H9 (cell line): ENCODE measurements around the gene PTPRF. TPM values are rescaled to one million over a fixed set of nuclear protein-coding genes. Genes with fewer than 3 reads are reported as not detected.

Source experiments
- DNase-seq: peaks from one replicate; pipeline ENCODE4 v3.0.0-alpha.2; 2017
- H2AFZ ChIP-seq: one replicate; pipeline ENCODE4 v1.6.1; 2013; ENCODE audit warnings: mild to moderate bottlenecking, low read length, control low read depth, moderate library complexity
- H2AK5ac ChIP-seq: 2 replicates; pipeline ENCODE4 v1.6.1; 2013; ENCODE audit warnings: low read length, control low read depth, mixed read lengths; ENCODE audit not compliant: insufficient read length
- H2BK120ac ChIP-seq: one replicate; pipeline ENCODE4 v1.6.1; 2013; ENCODE audit warnings: low read depth, mild to moderate bottlenecking, low read length, control low read depth, inconsistent platforms; ENCODE audit not compliant: poor library complexity, severe bottlenecking
- H2BK12ac ChIP-seq: 2 replicates; pipeline ENCODE4 v1.6.1; 2013; ENCODE audit warnings: low read length, control low read depth, mixed read lengths, low read depth; ENCODE audit not compliant: insufficient read length
- H2BK15ac ChIP-seq: 2 replicates; pipeline ENCODE4 v1.6.1; 2013; ENCODE audit warnings: low read depth, low read length, control low read depth
- H2BK20ac ChIP-seq: one replicate; pipeline ENCODE4 v1.6.1; 2013; ENCODE audit warnings: low read depth, mild to moderate bottlenecking, low read length, control low read depth, inconsistent platforms; ENCODE audit not compliant: poor library complexity, severe bottlenecking
- H2BK5ac ChIP-seq: 2 replicates; pipeline ENCODE4 v1.6.1; 2013; ENCODE audit warnings: low read length, control low read depth, mixed read lengths; ENCODE audit not compliant: insufficient read length
- H3K14ac ChIP-seq: 2 replicates; pipeline ENCODE4 v1.6.1; 2013; ENCODE audit warnings: low read length, control low read depth; ENCODE audit not compliant: insufficient read depth
- H3K18ac ChIP-seq: 2 replicates; pipeline ENCODE4 v1.6.1; 2013; ENCODE audit warnings: low read depth, mild to moderate bottlenecking, mixed read lengths, low read length, control low read depth; ENCODE audit not compliant: insufficient read length
- H3K23ac ChIP-seq: 2 replicates; pipeline ENCODE4 v1.6.1; 2013; ENCODE audit warnings: low read length, control low read depth, mixed read lengths, low read depth; ENCODE audit not compliant: insufficient read length
- H3K23me2 ChIP-seq: 2 replicates; pipeline ENCODE4 v1.6.1; 2013; ENCODE audit warnings: low read depth, mild to moderate bottlenecking, mixed read lengths, low read length, control low read depth; ENCODE audit not compliant: insufficient read length, poor library complexity, severe bottlenecking
- H3K27ac ChIP-seq: 2 replicates; pipeline ENCODE4 v1.5.1; 2013; ENCODE audit warnings: low read length, control low read depth, mixed read lengths, low read depth; ENCODE audit not compliant: insufficient read length
- H3K27me3 ChIP-seq: 2 replicates; pipeline ENCODE4 v1.6.1; 2013; ENCODE audit warnings: low read length, control low read depth, inconsistent platforms; ENCODE audit not compliant: insufficient read depth
- H3K4ac ChIP-seq: 2 replicates; pipeline ENCODE4 v1.6.1; 2013; ENCODE audit warnings: low read depth, mild to moderate bottlenecking, control low read depth, inconsistent platforms, low read length, moderate library complexity
- H3K4me1 ChIP-seq: 2 replicates; pipeline ENCODE4 v1.6.1; 2013; ENCODE audit warnings: low read length, control low read depth, inconsistent platforms; ENCODE audit not compliant: insufficient read depth
- H3K4me2 ChIP-seq: 2 replicates; pipeline ENCODE4 v1.6.1; 2013; ENCODE audit warnings: low read length, control low read depth, mixed read lengths; ENCODE audit not compliant: insufficient read length, insufficient read depth
- H3K56ac ChIP-seq: 2 replicates; pipeline ENCODE4 v1.6.1; 2013; ENCODE audit warnings: low read depth, mild to moderate bottlenecking, mixed read lengths, low read length, control low read depth; ENCODE audit not compliant: insufficient read length
- H3K79me1 ChIP-seq: 2 replicates; pipeline ENCODE4 v1.6.1; 2013; ENCODE audit warnings: low read depth, mild to moderate bottlenecking, moderate library complexity, low read length, control low read depth, inconsistent platforms; ENCODE audit not compliant: insufficient read depth, poor library complexity, severe bottlenecking
- H3K79me2 ChIP-seq: 2 replicates; pipeline ENCODE4 v1.6.1; 2013; ENCODE audit warnings: low read length, control low read depth, inconsistent platforms; ENCODE audit not compliant: insufficient read depth
- H3K9ac ChIP-seq: 2 replicates; pipeline ENCODE4 v1.6.1; 2013; ENCODE audit warnings: low read length, control low read depth, mixed read lengths; ENCODE audit not compliant: insufficient read length; ENCODE audit errors: extremely low read depth
- H3K9me3 ChIP-seq: one replicate; pipeline ENCODE4 v1.6.1; 2013; ENCODE audit warnings: low read depth, low read length, inconsistent platforms; ENCODE audit not compliant: control insufficient read depth
- H3T11ph ChIP-seq: one replicate; pipeline ENCODE4 v1.6.1; 2013; ENCODE audit warnings: mild to moderate bottlenecking, low read length, control low read depth, inconsistent platforms
- H4K20me1 ChIP-seq: one replicate; pipeline ENCODE4 v1.6.1; 2013; ENCODE audit not compliant: control insufficient read depth, insufficient read length, insufficient read depth
- H4K5ac ChIP-seq: 2 replicates; pipeline ENCODE4 v1.6.1; 2013; ENCODE audit warnings: low read depth, mild to moderate bottlenecking, mixed read lengths, low read length, control low read depth; ENCODE audit not compliant: insufficient read length
- H4K8ac ChIP-seq: replicated peaks from 2 replicates; pipeline ENCODE4 v1.6.1; 2013; ENCODE audit warnings: low read length, control low read depth, mixed read lengths, low read depth; ENCODE audit not compliant: insufficient read length
- H4K91ac ChIP-seq: 2 replicates; pipeline ENCODE4 v1.6.1; 2013; ENCODE audit warnings: low read depth, mild to moderate bottlenecking, moderate library complexity, mixed read lengths, low read length, control low read depth; ENCODE audit not compliant: insufficient read length
- H3K27ac Mint-ChIP-seq, 3 experiments: 2 replicates in 2 of 3; 3 replicates in 1 of 3; pipeline ENCODE4 v1.8.0; 2020 to 2021; ENCODE audit warnings: mixed read lengths in 3 of 3, mild to moderate bottlenecking in 1 of 3, moderate library complexity in 1 of 3
- H3K27me3 Mint-ChIP-seq: 2 replicates; pipeline ENCODE4 v1.8.0; 2021; ENCODE audit warnings: low read depth, mild to moderate bottlenecking, moderate library complexity, mixed read lengths
- H3K36me3 Mint-ChIP-seq, 3 experiments: 2 replicates in 2 of 3; 3 replicates in 1 of 3; pipeline ENCODE4 v1.8.0; 2020 to 2021; ENCODE audit warnings: low read depth in 3 of 3, mixed read lengths in 3 of 3; ENCODE audit not compliant: insufficient read depth in 1 of 3
- H3K4me1 Mint-ChIP-seq, 2 experiments: 2 replicates each; pipeline ENCODE4 v1.8.0; 2020; ENCODE audit warnings: mixed read lengths in 2 of 2
- H3K4me3 Mint-ChIP-seq, 2 experiments: 2 replicates in 1 of 2; 3 replicates in 1 of 2; pipeline ENCODE4 v1.8.0; 2020 to 2021; ENCODE audit warnings: mild to moderate bottlenecking in 2 of 2, mixed read lengths in 2 of 2, moderate library complexity in 1 of 2
- H3K9me3 Mint-ChIP-seq, 2 experiments: 2 replicates in 1 of 2; 3 replicates in 1 of 2; pipeline ENCODE4 v1.8.0; 2020; ENCODE audit warnings: mild to moderate bottlenecking in 2 of 2, mixed read lengths in 2 of 2, moderate library complexity in 1 of 2
- WGBS: extraction: QIAGEN DNeasy Blood & Tissue Kit; methylation state at CpG from one replicate; pipeline ENCODE4 v1.1.7; 2013; ENCODE audit warnings: missing lambda C conversion rate, low lambda C conversion rate, mixed read lengths; ENCODE audit not compliant: insufficient read length; ENCODE audit errors: extremely low coverage; 5-methylcytosine and 5-hydroxymethylcytosine counted together
- total RNA-seq: library from RNA; stranded (reverse); gene quantifications from 2 replicates; pipeline ENCODE4 v1.2.1, GENCODE V29; 2021
- TF ChIP-seq, protein P1 (sequence below): fragments of 200-600 bp; sonication (generic); conservative IDR thresholded peaks from 3 replicates; pipeline ENCODE4 v1.8.0; 2021; ENCODE audit warnings: antibody characterized with exemption, mild to moderate bottlenecking

PTPRF gene
- total RNA-seq, 1 experiment from 2014 or later = 193 TPM

DNA sequence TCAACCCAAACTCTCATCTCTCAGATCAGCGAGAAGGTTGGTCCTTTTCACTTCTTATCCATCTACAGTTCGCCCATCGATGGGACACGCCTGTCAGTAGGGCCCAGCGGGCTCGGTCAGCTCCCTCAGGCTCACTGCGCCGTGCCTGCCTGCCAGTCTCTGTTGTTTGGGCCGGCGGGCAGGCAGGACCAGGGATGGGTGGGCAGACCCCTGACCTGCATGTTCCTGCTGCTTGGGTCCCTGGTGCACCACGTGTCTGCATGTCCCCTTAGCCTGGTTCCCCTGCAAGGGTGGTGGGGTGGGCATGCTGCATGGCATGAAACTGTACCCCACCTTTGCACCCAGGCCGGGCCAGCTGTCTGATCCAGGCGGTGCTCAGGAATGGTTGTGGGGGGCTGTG lies 52.4 kb downstream of the PTPRF start:
- Mint-ChIP-seq H3K27ac (peak overlapping the region in 2 of 3 experiments; percentile 2 to 51; a peak in 2 of 7 replicates), H3K27me3 (no peaks in the 10 kb centered on the region), H3K4me1 (peaks cover 0 to 2% of the 10 kb centered on the region in 2 experiments; a peak in 1 of 4 replicates), H3K9me3 (no peaks in the 10 kb centered on the region; a peak in 1 of 5 replicates), H3K4me3 (no peak overlapping the region), H3K36me3 (peaks cover 17 to 44% (median 43%) of the 10 kb centered on the region in 3 experiments)
- H3K4me2 ChIP-seq = no peak overlapping the region
- no peak overlapping the region for H3K9ac ChIP-seq
- no peak overlapping the region for H4K91ac ChIP-seq
- H2BK20ac ChIP-seq = no peak overlapping the region
- no peak overlapping the region for H2BK5ac ChIP-seq
- no peak overlapping the region for H3K27ac ChIP-seq
- no peak overlapping the region for H3K18ac ChIP-seq
- no peaks in the 10 kb centered on the region for H3K23me2 ChIP-seq
- H3K9me3 ChIP-seq = no peaks in the 10 kb centered on the region
- no peak for DNase-seq
- WGBS = no CpG with 5 or more reads among the region's 13 CpGs
- H2BK15ac ChIP-seq = no peak overlapping the region
- H3T11ph ChIP-seq = no peak overlapping the region
- H3K27me3 ChIP-seq = no peaks in the 10 kb centered on the region
- H4K8ac ChIP-seq = no peak overlapping the region
- H2AFZ ChIP-seq = no peak overlapping the region
- H4K5ac ChIP-seq = no peak overlapping the region
- no peak overlapping the region for H3K4ac ChIP-seq
- TF ChIP-seq, protein P1, sequence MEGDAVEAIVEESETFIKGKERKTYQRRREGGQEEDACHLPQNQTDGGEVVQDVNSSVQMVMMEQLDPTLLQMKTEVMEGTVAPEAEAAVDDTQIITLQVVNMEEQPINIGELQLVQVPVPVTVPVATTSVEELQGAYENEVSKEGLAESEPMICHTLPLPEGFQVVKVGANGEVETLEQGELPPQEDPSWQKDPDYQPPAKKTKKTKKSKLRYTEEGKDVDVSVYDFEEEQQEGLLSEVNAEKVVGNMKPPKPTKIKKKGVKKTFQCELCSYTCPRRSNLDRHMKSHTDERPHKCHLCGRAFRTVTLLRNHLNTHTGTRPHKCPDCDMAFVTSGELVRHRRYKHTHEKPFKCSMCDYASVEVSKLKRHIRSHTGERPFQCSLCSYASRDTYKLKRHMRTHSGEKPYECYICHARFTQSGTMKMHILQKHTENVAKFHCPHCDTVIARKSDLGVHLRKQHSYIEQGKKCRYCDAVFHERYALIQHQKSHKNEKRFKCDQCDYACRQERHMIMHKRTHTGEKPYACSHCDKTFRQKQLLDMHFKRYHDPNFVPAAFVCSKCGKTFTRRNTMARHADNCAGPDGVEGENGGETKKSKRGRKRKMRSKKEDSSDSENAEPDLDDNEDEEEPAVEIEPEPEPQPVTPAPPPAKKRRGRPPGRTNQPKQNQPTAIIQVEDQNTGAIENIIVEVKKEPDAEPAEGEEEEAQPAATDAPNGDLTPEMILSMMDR = no peak
- no peaks in the 10 kb centered on the region for H3K79me2 ChIP-seq
- no peak overlapping the region for H2BK12ac ChIP-seq
- H2AK5ac ChIP-seq = no peak overlapping the region
- H3K4me1 ChIP-seq = no peaks in the 10 kb centered on the region
- H3K14ac ChIP-seq = no peak overlapping the region; the same call in 1 of the 2 replicates
- no peaks in the 10 kb centered on the region for H4K20me1 ChIP-seq
- no peak overlapping the region for H3K56ac ChIP-seq
- H2BK120ac ChIP-seq = no peak overlapping the region
- no peaks in the 10 kb centered on the region for H3K79me1 ChIP-seq
- H3K23ac ChIP-seq = no peak overlapping the region
